G401.6 (cell line): ENCODE results near the gene NLGN1.
A peak's percentile ranks its signal among the peaks of the same experiment; 100 is the strongest.

Source experiments
- FAIRE-seq: peaks from 2 replicates; lab custom pipeline; 2012; peaks lifted over from hg19 to GRCh38; lab: Jason Lieb, UNC

The NLGN1 gene

GRCh38 chr3:174295306-174296092, 898.0 kb downstream of the NLGN1 start:
- FAIRE-seq = peak; percentile 13

- no peak for FAIRE-seq
Measured at GRCh38 chr3:174302746-174303315, 905.3 kb downstream of the NLGN1 start.

- no peak for FAIRE-seq
Measured at GRCh38 chr3:174303907-174304560, 906.5 kb downstream of the NLGN1 start.

GRCh38 chr3:174308736-174309135, 911.2 kb downstream of the NLGN1 start:
- FAIRE-seq = no peak

DNA sequence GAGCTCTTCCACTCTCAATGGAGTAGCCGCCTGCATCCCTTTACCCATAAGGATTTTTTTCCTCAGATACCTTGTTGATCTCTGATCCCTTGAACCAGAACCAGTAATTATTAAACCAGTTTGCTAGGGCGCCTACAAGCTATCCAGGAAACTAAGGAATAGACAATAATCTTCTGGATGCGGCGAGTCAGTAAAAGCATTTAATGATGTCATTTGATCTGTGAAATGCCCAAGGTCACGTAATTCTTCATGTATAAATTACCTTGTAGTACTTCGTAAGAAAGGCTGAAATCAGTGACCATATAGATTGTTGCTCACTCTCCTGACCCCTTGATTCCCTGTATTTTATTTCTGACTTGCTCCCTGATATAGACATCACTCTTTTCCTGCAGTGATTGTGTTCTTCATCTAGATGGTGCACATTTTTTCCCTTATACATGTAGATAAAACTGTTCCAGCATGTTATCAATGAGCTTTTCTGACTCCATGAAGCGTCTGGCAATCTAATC, 913.0 kb downstream of the NLGN1 start:
- no peak for FAIRE-seq

GRCh38 chr3:174315225-174315624, 917.7 kb downstream of the NLGN1 start:
- peak; percentile 79 for FAIRE-seq

- no peak for FAIRE-seq
Measured at GRCh38 chr3:174317005-174317404, 919.5 kb downstream of the NLGN1 start.

DNA sequence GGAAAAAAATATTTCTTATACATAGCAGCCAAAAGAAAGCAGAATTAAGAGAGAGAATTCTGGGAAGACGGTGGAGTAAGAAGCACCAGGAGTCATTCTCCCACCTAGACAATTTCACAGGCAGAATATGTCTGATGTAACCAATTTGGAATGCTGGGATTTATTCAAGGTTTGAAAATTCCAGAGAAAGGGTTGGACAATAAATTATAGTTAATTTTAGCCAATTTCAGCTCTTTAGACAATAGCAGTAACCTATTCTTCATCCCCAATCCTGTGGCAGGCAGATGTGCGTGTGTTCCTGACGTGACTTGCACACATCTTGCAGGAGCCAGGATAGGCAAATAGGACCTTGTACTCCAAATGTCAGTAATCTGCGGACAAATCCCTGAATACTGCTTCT, 920.6 kb downstream of the NLGN1 start:
- peak; percentile 53 for FAIRE-seq

DNA sequence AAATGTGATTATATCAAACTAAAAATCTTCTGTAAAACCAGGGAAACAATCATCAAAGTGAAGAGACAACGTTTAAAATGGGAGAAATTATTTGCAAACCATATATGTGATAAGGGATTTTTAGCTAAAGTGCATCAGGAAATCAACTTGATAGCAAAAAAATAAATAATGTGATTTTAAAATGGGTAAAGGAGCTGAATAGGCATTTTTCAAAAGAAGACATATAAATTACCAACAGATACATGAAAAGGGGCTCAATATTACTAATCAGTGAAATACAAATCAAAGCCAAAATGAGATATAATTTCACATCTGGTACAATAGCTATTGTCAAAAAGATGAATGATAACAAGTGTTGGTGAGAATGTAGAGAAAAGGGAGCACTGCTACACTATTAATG, 924.0 kb downstream of the NLGN1 start:
- peak; percentile 25 for FAIRE-seq

DNA sequence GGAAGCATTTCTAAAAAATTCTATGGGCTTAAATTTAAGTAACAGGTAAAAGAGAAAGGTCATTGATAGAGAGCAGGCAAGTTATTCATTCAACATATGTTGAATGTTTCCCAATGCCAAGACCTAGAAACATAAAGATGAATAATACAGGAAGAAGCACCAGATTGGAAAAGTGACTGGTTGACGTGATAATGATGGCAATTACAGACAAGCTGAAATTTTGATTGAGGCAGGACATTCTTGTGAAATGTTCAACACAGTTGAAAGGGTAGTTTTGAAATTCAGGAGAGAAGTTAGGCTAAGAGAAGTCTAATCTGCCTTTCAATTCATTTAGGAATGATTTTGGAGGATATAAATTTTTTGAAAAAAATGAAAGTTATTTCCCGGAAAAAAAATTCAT, 925.2 kb downstream of the NLGN1 start:
- FAIRE-seq = peak; percentile 52

- no peak for FAIRE-seq
Measured at GRCh38 chr3:174325171-174325570, 927.6 kb downstream of the NLGN1 start.

DNA sequence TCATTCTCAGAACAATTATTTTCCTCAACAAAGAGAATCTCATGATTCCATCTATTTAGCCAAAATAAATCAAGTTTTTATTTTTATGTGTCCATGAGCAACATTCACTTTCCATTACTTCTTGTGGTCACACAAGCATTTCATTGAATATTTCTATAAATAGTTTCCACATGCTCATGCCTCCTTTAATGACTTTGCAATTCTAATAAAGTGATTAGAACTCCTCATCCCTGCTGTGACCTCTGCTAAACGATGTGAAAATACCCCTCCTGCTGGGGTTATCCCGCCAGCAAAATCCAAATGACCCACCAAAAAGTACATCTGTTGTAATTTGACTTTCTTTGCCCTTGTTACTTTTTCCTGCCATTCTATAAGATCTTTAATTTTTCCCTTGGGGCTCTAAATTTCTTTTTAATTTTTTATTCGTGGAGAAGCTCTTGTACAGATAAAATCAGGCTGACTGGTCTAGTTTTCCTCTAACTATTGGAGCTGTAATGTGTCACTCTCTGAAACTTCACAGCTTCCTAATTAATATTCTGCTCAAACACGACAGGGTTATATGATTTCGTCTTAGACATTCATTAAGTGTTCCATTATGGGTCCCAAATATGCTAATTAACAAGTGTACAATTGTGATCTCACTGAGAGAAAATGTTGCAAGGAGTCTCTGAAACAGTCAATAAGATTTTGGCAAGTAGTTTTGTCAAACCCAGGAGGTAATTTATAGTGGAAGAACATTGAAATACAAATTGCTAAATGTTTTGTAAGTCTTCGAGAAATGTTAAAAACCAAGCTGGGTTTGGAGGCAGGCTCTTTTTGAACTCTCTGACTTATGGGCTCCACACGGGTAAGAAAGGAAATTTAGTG, 928.5 kb downstream of the NLGN1 start:
- peak; percentile 98 for FAIRE-seq

- no peak for FAIRE-seq
Measured at GRCh38 chr3:174329321-174329720, 931.8 kb downstream of the NLGN1 start.

DNA sequence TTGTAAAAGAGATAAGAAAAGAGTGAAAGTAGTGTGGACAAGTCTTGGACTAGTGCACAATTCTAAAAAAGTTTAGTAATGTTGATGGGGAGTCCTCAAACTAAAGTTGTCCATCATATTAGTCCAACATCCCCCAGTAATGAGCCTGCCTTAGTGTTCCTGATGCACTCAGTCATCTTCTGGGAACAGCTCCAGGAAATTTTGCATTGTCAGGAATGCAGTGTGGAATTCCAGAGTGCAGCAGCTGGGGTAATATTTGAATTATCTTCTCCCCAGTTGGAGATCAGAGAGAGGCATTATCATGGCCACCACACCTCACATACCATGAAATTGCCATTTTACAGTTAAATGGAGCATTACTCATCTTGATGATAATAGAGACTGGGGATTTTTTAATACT, 932.8 kb downstream of the NLGN1 start:
- no peak for FAIRE-seq

GRCh38 chr3:174331095-174331800, 933.7 kb downstream of the NLGN1 start:
- no peak for FAIRE-seq

GRCh38 chr3:174332391-174332790, 934.8 kb downstream of the NLGN1 start:
- FAIRE-seq = no peak

DNA sequence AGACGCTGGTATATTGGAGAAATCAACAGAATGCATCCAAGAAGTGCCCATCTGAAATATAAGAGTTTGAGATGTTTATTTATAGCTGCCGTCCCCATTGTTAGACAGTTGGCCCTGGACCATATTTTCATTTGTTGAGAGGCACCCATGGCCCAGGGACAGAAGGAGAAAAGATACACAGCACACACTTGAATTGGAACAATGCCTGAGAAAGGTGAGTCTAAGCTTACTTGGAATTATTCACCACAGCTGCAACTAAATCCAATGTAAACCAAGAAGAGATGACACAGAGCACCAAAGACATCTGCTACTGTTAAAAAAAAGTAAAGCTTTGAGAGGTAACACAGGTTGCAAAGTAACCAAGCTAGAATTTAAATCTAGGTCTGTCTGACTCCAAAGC, 936.1 kb downstream of the NLGN1 start:
- FAIRE-seq = no peak

- FAIRE-seq = no peak
Measured at GRCh38 chr3:174334111-174334510, 936.6 kb downstream of the NLGN1 start.

DNA sequence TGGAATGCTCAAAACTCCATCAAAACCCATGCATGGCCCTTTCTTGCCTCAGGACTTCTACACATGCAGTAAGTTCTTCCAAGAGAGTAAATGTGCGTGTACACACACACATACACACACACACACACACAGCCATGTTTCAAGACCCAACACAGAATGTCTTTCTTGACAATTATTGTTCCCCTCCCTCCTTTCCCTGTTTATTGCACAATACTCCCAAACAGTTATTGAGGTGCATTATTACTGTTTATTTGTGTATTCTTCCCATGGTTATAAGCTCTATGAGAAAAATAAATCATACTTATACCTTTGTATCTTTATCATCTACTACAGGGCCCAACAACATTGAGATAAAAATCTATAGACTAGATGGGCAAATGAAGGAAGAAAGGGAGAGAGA, 937.8 kb downstream of the NLGN1 start:
- no peak for FAIRE-seq

DNA sequence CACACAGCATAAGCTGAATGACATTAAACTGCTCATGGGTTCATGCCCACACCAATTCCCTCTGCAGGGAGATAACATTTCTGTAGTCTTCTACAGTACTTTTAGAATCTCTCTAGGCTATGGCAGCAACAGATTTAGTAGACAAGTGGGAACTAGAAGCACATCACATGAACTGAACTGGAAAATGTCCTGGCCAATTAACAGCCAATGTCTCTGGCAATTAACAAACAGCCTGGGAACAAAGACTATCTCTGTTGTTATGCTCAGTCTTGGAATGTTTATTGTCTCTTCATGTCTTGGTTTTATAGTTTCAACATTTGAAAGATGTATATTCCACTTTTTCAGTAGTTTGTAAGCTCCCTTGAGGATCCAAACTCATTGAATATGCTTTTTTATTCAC, 938.4 kb downstream of the NLGN1 start:
- no peak for FAIRE-seq
